Keratinocyte (primary cell): ENCODE results near the gene DDX46. TPM values are rescaled to one million over a fixed set of nuclear protein-coding genes. Genes with fewer than 3 reads are reported as not detected.
"Not testable (repeated sequence)": the region's sequence is repeated elsewhere in the genome, so short reads cannot be mapped to it uniquely, and the experiment has no call there.

ENCODE experiments used
- DNase-seq: peaks from one replicate; pipeline ENCODE4 v3.0.0-alpha.2; 2011; ENCODE audit warnings: low read depth, missing footprints, low spot score
- FAIRE-seq: peaks from 2 replicates; lab custom pipeline; 2011; peaks lifted over from hg19 to GRCh38; lab: Jason Lieb, UNC
- H2AFZ ChIP-seq: 2 replicates; pipeline ENCODE4 v1.6.0; 2012; ENCODE audit warnings: low read length, control low read depth, inconsistent platforms; ENCODE audit not compliant: control insufficient read depth
- H3K27ac ChIP-seq: 2 replicates; pipeline ENCODE4 v1.5.1; 2011; ENCODE audit warnings: low read length; ENCODE audit not compliant: control insufficient read depth, insufficient read depth
- H3K27me3 ChIP-seq: 3 replicates; pipeline ENCODE4 v1.6.0; 2011; ENCODE audit warnings: low read length; ENCODE audit not compliant: control insufficient read depth, insufficient read depth; ENCODE audit errors: extremely low read depth
- H3K36me3 ChIP-seq, 2 experiments: 2 replicates in 1 of 2; 3 replicates in 1 of 2; pipeline ENCODE4 v1.5.1; 2011; ENCODE audit warnings: low read length in 2 of 2, mild to moderate bottlenecking in 1 of 2; ENCODE audit not compliant: control insufficient read depth in 2 of 2, insufficient read depth in 2 of 2; ENCODE audit errors: extremely low read depth in 1 of 2
- H3K4me1 ChIP-seq: 3 replicates; pipeline ENCODE4 v1.5.1; 2011; ENCODE audit warnings: low read length; ENCODE audit not compliant: control insufficient read depth, insufficient read depth; ENCODE audit errors: extremely low read depth
- H3K4me2 ChIP-seq: 3 replicates; pipeline ENCODE4 v1.6.0; 2011; ENCODE audit warnings: low read depth, low read length; ENCODE audit not compliant: control insufficient read depth, insufficient read depth; ENCODE audit errors: extremely low read depth
- H3K4me3 ChIP-seq, 3 experiments: fragments of 200-600 bp in 1 of 3; sonication (generic) in 1 of 3; 2 replicates in 2 of 3; 3 replicates in 1 of 3; pipeline ENCODE4 v1.5.1; 2011 to 2016; ENCODE audit warnings: low read length in 3 of 3, mild to moderate bottlenecking in 3 of 3, control low read depth in 2 of 3, inconsistent platforms in 1 of 3, low read depth in 1 of 3, mixed read lengths in 1 of 3, mixed run types in 1 of 3, moderate library complexity in 1 of 3; ENCODE audit not compliant: control insufficient read depth in 2 of 3, insufficient read depth in 2 of 3; ENCODE audit errors: extremely low read depth in 1 of 3
- H3K79me2 ChIP-seq: 2 replicates; pipeline ENCODE4 v1.6.0; 2012; ENCODE audit warnings: low read length; ENCODE audit not compliant: control insufficient read depth, insufficient read depth
- H3K9ac ChIP-seq: 3 replicates; pipeline ENCODE4 v1.6.0; 2011; ENCODE audit warnings: low read length; ENCODE audit not compliant: control insufficient read depth, insufficient read depth; ENCODE audit errors: extremely low read depth
- H3K9me1 ChIP-seq: 3 replicates; pipeline ENCODE4 v1.6.0; 2011; ENCODE audit warnings: low read length; ENCODE audit not compliant: control insufficient read depth, insufficient read depth; ENCODE audit errors: extremely low read depth
- H3K9me3 ChIP-seq: 2 replicates; pipeline ENCODE4 v1.5.1; 2012; ENCODE audit warnings: low read depth, low read length; ENCODE audit not compliant: control insufficient read depth
- H4K20me1 ChIP-seq: 3 replicates; pipeline ENCODE4 v1.6.0; 2011; ENCODE audit warnings: low read length; ENCODE audit not compliant: control insufficient read depth, insufficient read depth; ENCODE audit errors: extremely low read depth
- EZH2 ChIP-seq: IDR thresholded peaks from one replicate; pipeline ENCODE4 v1.6.1; 2012; ENCODE audit warnings: inconsistent platforms, mild to moderate bottlenecking, low read length, moderate library complexity
- dilution Hi-C: fragments of 300-500 bp; cut with MboI; formaldehyde crosslinking; loops from one replicate; pipeline ENCODE4 v1.7.0; 2020; ENCODE audit warnings: low sequenced_read_pairs; ENCODE audit not compliant: extremely low pct_ligation_motif_present
- polyA plus RNA-seq, 5 experiments: library from polyadenylated mRNA; depleted of rRNA in 3 of 5; stranded (reverse) in 3 of 5; stranded (forward) in 1 of 5; unstranded in 1 of 5; fragments of >200 nt; gene quantifications; 1 replicate in 1 of 5; 2 replicates in 3 of 5; 3 replicates in 1 of 5; pipeline versions ENCODE4 v1.2.1 to v1.2.3, GENCODE V29; 2011 to 2012; ENCODE audit warnings: missing spikeins in 2 of 5, low read depth in 1 of 5, low replicate concordance in 1 of 5
- TF ChIP-seq, protein P1 (sequence below), 3 experiments: IDR thresholded peaks in 1 of 3; conservative IDR thresholded peaks in 1 of 3; optimal IDR thresholded peaks in 1 of 3; 2 replicates in 2 of 3; 3 replicates in 1 of 3; pipeline versions ENCODE3 to v1.5.1; 2011; ENCODE audit warnings: low read length in 3 of 3, mild to moderate bottlenecking in 3 of 3, moderate library complexity in 2 of 3, control low read depth in 1 of 3, inconsistent platforms in 1 of 3; ENCODE audit not compliant: insufficient read depth in 2 of 3; ENCODE audit errors: extremely low read depth in 1 of 3

Gene DDX46
- polyA plus RNA-seq, 1 donor (not counting 4 experiments of a cell fraction or from before 2014, with no cell fraction given) = 39.0 TPM

DNA sequence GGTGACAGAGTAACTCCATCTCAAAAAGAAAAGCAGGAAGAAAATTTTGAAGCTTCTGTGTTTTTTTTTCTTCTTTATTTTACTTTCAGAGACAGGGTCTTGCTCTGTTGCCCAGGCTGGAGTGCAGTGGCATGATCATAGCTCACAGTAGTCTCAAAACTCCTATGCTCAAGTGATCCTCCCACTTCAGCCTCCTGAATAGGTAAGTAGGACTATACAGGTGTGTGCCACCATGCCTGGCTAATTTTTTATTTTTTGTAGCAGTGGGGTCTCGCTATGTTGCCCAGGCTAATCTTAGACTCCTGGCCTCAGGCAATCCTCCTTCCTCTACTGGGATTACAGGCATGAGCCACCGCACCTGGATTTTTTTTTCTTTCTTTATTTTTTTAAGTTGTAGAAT is 77.0 kb downstream of the DDX46 start:
- Histone ChIP-seq H4K20me1 (no peaks in the 10 kb centered on the region), H3K4me3 (no peak overlapping the region), H3K4me1 (no peaks in the 10 kb centered on the region), H3K9me1 (no peaks in the 10 kb centered on the region), H3K79me2 (no peaks in the 10 kb centered on the region), H2AFZ (no peak overlapping the region), H3K9ac (no peak overlapping the region), H3K27ac (no peak overlapping the region), H3K27me3 (no peaks in the 10 kb centered on the region), H3K36me3 (peaks cover 0 to 2% of the 10 kb centered on the region in 2 experiments), H3K9me3 (no peaks in the 10 kb centered on the region), H3K4me2 (no peak overlapping the region)
- FAIRE-seq (no peak), DNase-seq (no peak)
- no peak for TF ChIP-seq EZH2
- TF ChIP-seq, protein P1, sequence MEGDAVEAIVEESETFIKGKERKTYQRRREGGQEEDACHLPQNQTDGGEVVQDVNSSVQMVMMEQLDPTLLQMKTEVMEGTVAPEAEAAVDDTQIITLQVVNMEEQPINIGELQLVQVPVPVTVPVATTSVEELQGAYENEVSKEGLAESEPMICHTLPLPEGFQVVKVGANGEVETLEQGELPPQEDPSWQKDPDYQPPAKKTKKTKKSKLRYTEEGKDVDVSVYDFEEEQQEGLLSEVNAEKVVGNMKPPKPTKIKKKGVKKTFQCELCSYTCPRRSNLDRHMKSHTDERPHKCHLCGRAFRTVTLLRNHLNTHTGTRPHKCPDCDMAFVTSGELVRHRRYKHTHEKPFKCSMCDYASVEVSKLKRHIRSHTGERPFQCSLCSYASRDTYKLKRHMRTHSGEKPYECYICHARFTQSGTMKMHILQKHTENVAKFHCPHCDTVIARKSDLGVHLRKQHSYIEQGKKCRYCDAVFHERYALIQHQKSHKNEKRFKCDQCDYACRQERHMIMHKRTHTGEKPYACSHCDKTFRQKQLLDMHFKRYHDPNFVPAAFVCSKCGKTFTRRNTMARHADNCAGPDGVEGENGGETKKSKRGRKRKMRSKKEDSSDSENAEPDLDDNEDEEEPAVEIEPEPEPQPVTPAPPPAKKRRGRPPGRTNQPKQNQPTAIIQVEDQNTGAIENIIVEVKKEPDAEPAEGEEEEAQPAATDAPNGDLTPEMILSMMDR (optimal IDR thresholded peaks at IDR 0.05 in 1 of 3, IDR thresholded peaks at IDR 0.05 in 1 of 3, conservative IDR thresholded peaks at IDR 0.05 in 1 of 3; ENCODE audit: extremely low read depth in 1 of 3, insufficient read depth in 2 of 3, low read length in 3 of 3) = no peak
- dilution Hi-C loops = no loop called here

DNA sequence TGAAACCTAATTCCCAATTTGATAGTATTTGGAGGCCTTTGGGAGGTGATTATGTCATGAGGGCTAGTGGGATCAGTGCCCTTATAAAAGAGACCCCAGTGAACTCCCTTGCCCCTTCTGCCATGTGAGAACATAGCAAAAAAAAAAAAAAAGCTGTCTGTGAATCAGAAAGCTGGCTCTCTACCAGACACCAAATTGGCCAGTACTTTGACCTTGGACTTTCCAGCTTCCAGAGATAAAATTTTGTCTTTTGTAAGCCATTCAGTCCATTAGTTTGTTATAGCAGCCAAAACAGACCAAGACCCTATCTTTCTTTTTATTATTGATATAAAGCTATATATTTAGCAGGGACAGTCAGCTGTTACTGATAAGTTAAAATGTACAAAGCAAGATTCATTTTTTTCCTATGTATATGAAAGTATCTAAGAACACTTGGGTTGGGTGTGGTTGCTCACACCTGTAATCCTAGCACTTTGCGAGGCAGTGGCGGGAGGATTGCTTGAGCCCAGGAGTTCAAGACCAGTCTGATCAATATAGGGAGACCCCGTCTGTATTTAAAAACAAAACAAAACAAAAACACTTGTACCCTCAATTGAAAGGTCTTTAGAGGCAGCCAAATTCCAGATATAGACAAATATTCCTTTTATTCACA is 79.1 kb downstream of the DDX46 start:
- Histone ChIP-seq H3K9ac (no peak overlapping the region), H3K27ac (no peak overlapping the region), H3K4me2 (no peak overlapping the region), H3K4me3 (no peak overlapping the region), H2AFZ (no peak overlapping the region), H3K9me3 (no peaks in the 10 kb centered on the region), H3K36me3 (peaks cover 2 to 4% of the 10 kb centered on the region in 2 experiments), H3K27me3 (no peaks in the 10 kb centered on the region), H4K20me1 (no peaks in the 10 kb centered on the region), H3K79me2 (no peaks in the 10 kb centered on the region), H3K9me1 (no peaks in the 10 kb centered on the region), H3K4me1 (no peaks in the 10 kb centered on the region)
- no peak for DNase-seq
- dilution Hi-C loops = no loop called here
- FAIRE-seq = no peak
- no peak for TF ChIP-seq EZH2
- TF ChIP-seq, protein P1 (optimal IDR thresholded peaks at IDR 0.05 in 1 of 3, IDR thresholded peaks at IDR 0.05 in 1 of 3, conservative IDR thresholded peaks at IDR 0.05 in 1 of 3; ENCODE audit: extremely low read depth in 1 of 3, insufficient read depth in 2 of 3, low read length in 3 of 3) = no peak

DNA sequence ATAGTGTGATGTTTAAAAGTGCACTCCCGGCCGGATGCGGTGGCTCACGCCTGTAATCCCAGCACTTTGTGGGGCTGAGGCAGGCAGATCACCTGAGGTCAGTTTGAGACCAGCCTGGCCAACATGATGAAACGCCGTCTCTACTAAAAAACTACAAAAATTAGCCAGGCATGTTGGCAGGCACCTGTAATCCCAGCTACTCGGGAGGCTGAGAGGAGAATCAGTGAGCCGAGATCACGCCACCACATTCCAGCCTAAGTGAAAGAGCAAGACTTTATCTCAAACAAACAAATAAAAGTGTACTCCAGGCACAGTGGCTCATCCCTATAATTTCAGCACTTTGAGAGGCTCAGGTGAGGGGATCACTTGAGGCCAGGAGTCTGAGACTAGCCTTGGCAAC is 79.8 kb downstream of the DDX46 start:
- H3K4me3 ChIP-seq, dilution Hi-C loops, H3K79me2 ChIP-seq, DNase-seq, H3K4me2 ChIP-seq, H3K9me3 ChIP-seq, H3K27me3 ChIP-seq, H3K9me1 ChIP-seq, H3K9ac ChIP-seq, H3K36me3 ChIP-seq, FAIRE-seq, H3K4me1 ChIP-seq, H4K20me1 ChIP-seq, H2AFZ ChIP-seq, H3K27ac ChIP-seq: not testable (repeated sequence)
